ENCODE measurements around the gene PPM1H. TPM values are rescaled to one million over a fixed set of nuclear protein-coding genes. Genes with fewer than 3 reads are reported as not detected.
A peak's percentile ranks its signal among the peaks of the same experiment; 100 is the strongest.

Gene PPM1H
- total and polyA plus RNA-seq, 4 donors: 22.0 to 35.8 (median 26.0) TPM

GRCh38 chr12:62744551-62744950, 190.4 kb downstream of the PPM1H start:
- Histone ChIP-seq H3K4me3 (ENCODE audit: low read depth, low read length) (no peak overlapping the region), H3K27me3 (ENCODE audit: control insufficient read depth, insufficient read depth, low read length) (no peaks in the 10 kb centered on the region), H3K36me3 (ENCODE audit: control insufficient read depth, insufficient read depth, low read length) (no peaks in the 10 kb centered on the region), H3K27ac (ENCODE audit: low read depth, low read length) (no peak overlapping the region), H3K4me1 (ENCODE audit: control insufficient read depth, insufficient read depth, low read length) (no peaks in the 10 kb centered on the region), H3K9me3 (ENCODE audit: control insufficient read depth, insufficient read depth, low read length) (no peaks in the 10 kb centered on the region)
- DNase-seq (ENCODE audit: low read depth in 4 of 6, low spot score in 6 of 6): no peak
- WGBS (ENCODE audit: insufficient coverage): 90% methylated on average over 5 of the region's 5 CpGs

GRCh38 chr12:62739266-62740015, 195.5 kb downstream of the PPM1H start:
- Histone ChIP-seq H3K9me3 (ENCODE audit: control insufficient read depth, insufficient read depth, low read length) (no peaks in the 10 kb centered on the region), H3K27me3 (ENCODE audit: control insufficient read depth, insufficient read depth, low read length) (no peaks in the 10 kb centered on the region), H3K4me3 (ENCODE audit: low read depth, low read length) (no peak overlapping the region), H3K36me3 (ENCODE audit: control insufficient read depth, insufficient read depth, low read length) (no peaks in the 10 kb centered on the region), H3K4me1 (ENCODE audit: control insufficient read depth, insufficient read depth, low read length) (no peaks in the 10 kb centered on the region), H3K27ac (ENCODE audit: low read depth, low read length) (no peak overlapping the region)
- WGBS (ENCODE audit: insufficient coverage): 80% methylated on average over 7 of the region's 9 CpGs
- no peak for DNase-seq (ENCODE audit: low read depth in 4 of 6, low spot score in 6 of 6)

- no peak overlapping the region for H3K27ac ChIP-seq (ENCODE audit: low read depth, low read length)
- no peaks in the 10 kb centered on the region for H3K4me1 ChIP-seq (ENCODE audit: control insufficient read depth, insufficient read depth, low read length)
- peak in 1 of 6 donors; percentile 32 for DNase-seq (ENCODE audit: low read depth in 4 of 6, low spot score in 6 of 6)
- no peak overlapping the region for H3K4me3 ChIP-seq (ENCODE audit: low read depth, low read length)
- H3K36me3 ChIP-seq (ENCODE audit: control insufficient read depth, insufficient read depth, low read length): no peaks in the 10 kb centered on the region
- WGBS (ENCODE audit: insufficient coverage): 63% methylated on average over 1 of the region's 8 CpGs
- H3K9me3 ChIP-seq (ENCODE audit: control insufficient read depth, insufficient read depth, low read length): no peaks in the 10 kb centered on the region
- no peaks in the 10 kb centered on the region for H3K27me3 ChIP-seq (ENCODE audit: control insufficient read depth, insufficient read depth, low read length)
Observed at GRCh38 chr12:62738616-62739015, 196.3 kb downstream of the PPM1H start.

GRCh38 chr12:62738105-62738504, 196.8 kb downstream of the PPM1H start:
- no peaks in the 10 kb centered on the region for H3K27me3 ChIP-seq (ENCODE audit: control insufficient read depth, insufficient read depth, low read length)
- DNase-seq (ENCODE audit: low read depth in 4 of 6, low spot score in 6 of 6): no peak
- no peak overlapping the region for H3K4me3 ChIP-seq (ENCODE audit: low read depth, low read length)
- H3K27ac ChIP-seq (ENCODE audit: low read depth, low read length): no peak overlapping the region
- H3K4me1 ChIP-seq (ENCODE audit: control insufficient read depth, insufficient read depth, low read length): no peaks in the 10 kb centered on the region
- WGBS (ENCODE audit: insufficient coverage): 100% methylated on average over 3 of the region's 3 CpGs
- no peaks in the 10 kb centered on the region for H3K36me3 ChIP-seq (ENCODE audit: control insufficient read depth, insufficient read depth, low read length)
- H3K9me3 ChIP-seq (ENCODE audit: control insufficient read depth, insufficient read depth, low read length): no peaks in the 10 kb centered on the region

DNA sequence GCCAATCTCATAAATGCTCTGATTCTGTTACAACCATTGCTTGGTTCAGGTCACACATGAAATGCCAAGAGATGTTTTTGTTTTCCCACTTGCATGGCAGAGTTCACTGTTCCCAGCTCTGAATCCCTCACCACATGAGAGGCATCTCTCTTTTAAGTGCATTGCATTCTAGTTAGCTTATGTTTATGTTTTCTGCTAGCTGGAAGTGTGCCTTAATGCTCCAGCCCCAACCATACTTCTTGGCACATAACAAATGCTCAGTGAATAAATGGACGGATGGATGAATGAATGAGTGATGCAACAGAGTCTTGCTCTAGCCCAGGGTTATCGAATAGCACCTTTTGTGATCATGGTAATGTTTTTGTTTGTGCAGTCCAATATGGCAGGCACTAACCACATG, 197.3 kb downstream of the PPM1H start:
- WGBS (ENCODE audit: insufficient coverage): 93% methylated on average over 2 of the region's 2 CpGs

GRCh38 chr12:62737188-62737587, 197.8 kb downstream of the PPM1H start:
- DNase-seq (ENCODE audit: low read depth in 4 of 6, low spot score in 6 of 6): peak in 1 of 6 donors; percentile 55
- no peaks in the 10 kb centered on the region for H3K36me3 ChIP-seq (ENCODE audit: control insufficient read depth, insufficient read depth, low read length)
- H3K27ac ChIP-seq (ENCODE audit: low read depth, low read length): no peak overlapping the region
- H3K4me3 ChIP-seq (ENCODE audit: low read depth, low read length): no peak overlapping the region
- H3K9me3 ChIP-seq (ENCODE audit: control insufficient read depth, insufficient read depth, low read length): no peaks in the 10 kb centered on the region
- no peaks in the 10 kb centered on the region for H3K4me1 ChIP-seq (ENCODE audit: control insufficient read depth, insufficient read depth, low read length)
- H3K27me3 ChIP-seq (ENCODE audit: control insufficient read depth, insufficient read depth, low read length): no peaks in the 10 kb centered on the region
- 94% methylated on average over 7 of the region's 11 CpGs for whole genome bisulfite sequencing (ENCODE audit: insufficient coverage)

More for the DNA sequence above, 197.3 kb downstream of the PPM1H start:
- Histone ChIP-seq H3K4me3 (ENCODE audit: low read depth, low read length) (no peak overlapping the region), H3K27ac (ENCODE audit: low read depth, low read length) (no peak overlapping the region), H3K36me3 (ENCODE audit: control insufficient read depth, insufficient read depth, low read length) (no peaks in the 10 kb centered on the region), H3K27me3 (ENCODE audit: control insufficient read depth, insufficient read depth, low read length) (no peaks in the 10 kb centered on the region), H3K4me1 (ENCODE audit: control insufficient read depth, insufficient read depth, low read length) (no peaks in the 10 kb centered on the region), H3K9me3 (ENCODE audit: control insufficient read depth, insufficient read depth, low read length) (no peaks in the 10 kb centered on the region)
- no peak for DNase-seq (ENCODE audit: low read depth in 4 of 6, low spot score in 6 of 6)

- Histone ChIP-seq H3K36me3 (ENCODE audit: control insufficient read depth, insufficient read depth, low read length) (no peaks in the 10 kb centered on the region), H3K27ac (ENCODE audit: low read depth, low read length) (no peak overlapping the region), H3K4me3 (ENCODE audit: low read depth, low read length) (no peak overlapping the region), H3K4me1 (ENCODE audit: control insufficient read depth, insufficient read depth, low read length) (no peaks in the 10 kb centered on the region), H3K27me3 (ENCODE audit: control insufficient read depth, insufficient read depth, low read length) (no peaks in the 10 kb centered on the region), H3K9me3 (ENCODE audit: control insufficient read depth, insufficient read depth, low read length) (no peaks in the 10 kb centered on the region)
- no CpG with 5 or more reads among the region's 2 CpGs for WGBS (ENCODE audit: insufficient coverage)
- DNase-seq (ENCODE audit: low read depth in 4 of 6, low spot score in 6 of 6): no peak
Observed at GRCh38 chr12:62736596-62736995, 198.4 kb downstream of the PPM1H start.

GRCh38 chr12:62732861-62733427, 202.0 kb downstream of the PPM1H start:
- H3K4me3 ChIP-seq (ENCODE audit: low read depth, low read length): no peak overlapping the region
- H3K36me3 ChIP-seq (ENCODE audit: control insufficient read depth, insufficient read depth, low read length): no peaks in the 10 kb centered on the region
- H3K27ac ChIP-seq (ENCODE audit: low read depth, low read length): no peak overlapping the region
- no peaks in the 10 kb centered on the region for H3K4me1 ChIP-seq (ENCODE audit: control insufficient read depth, insufficient read depth, low read length)
- no peaks in the 10 kb centered on the region for H3K27me3 ChIP-seq (ENCODE audit: control insufficient read depth, insufficient read depth, low read length)
- no peak for DNase-seq (ENCODE audit: low read depth in 4 of 6, low spot score in 6 of 6)
- no peaks in the 10 kb centered on the region for H3K9me3 ChIP-seq (ENCODE audit: control insufficient read depth, insufficient read depth, low read length)
- WGBS (ENCODE audit: insufficient coverage): 100% methylated on average over 2 of the region's 8 CpGs

DNA sequence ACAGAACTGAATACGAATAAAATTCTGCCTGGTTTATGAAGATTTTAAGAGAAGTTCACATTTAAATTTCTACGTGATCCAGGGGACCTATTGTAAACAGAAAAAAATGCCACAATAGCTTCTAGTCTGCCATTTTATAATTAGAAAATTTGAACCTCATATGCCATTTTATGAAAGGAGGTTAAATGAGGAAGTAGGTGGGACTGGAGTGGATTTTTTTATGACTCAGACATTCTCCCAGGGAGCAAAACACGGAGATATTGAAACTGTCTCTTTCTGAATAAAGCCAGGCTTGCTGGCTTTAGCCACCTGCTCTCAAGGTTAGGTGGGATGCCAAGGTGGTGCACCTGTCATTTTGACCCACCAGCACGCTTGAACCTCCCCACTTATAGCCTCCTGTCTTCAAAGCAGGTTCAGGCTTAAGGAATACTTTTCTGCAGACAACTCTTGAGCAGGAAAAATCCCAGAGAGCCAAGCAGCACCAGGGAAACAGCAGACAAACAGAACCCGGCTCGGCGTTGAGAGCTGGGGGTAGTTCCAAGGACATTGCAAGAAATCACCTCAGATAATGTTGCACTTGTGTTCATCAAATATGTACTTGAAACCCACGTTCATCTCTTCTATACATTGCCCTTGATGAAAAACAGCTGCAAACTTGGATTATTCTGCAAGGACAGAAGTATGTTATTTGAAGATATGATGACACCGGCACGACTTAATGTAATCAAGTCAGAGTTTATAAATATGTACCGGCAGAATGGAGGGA, 203.7 kb downstream of the PPM1H start:
- H3K4me1 ChIP-seq (ENCODE audit: control insufficient read depth, insufficient read depth, low read length): no peaks in the 10 kb centered on the region
- H3K4me3 ChIP-seq (ENCODE audit: low read depth, low read length): no peak overlapping the region
- WGBS (ENCODE audit: insufficient coverage): 31% methylated on average over 3 of the region's 11 CpGs
- H3K36me3 ChIP-seq (ENCODE audit: control insufficient read depth, insufficient read depth, low read length): no peaks in the 10 kb centered on the region
- no peak for DNase-seq (ENCODE audit: low read depth in 4 of 6, low spot score in 6 of 6)
- no peaks in the 10 kb centered on the region for H3K27me3 ChIP-seq (ENCODE audit: control insufficient read depth, insufficient read depth, low read length)
- H3K27ac ChIP-seq (ENCODE audit: low read depth, low read length): peak overlapping the region; percentile 29
- no peaks in the 10 kb centered on the region for H3K9me3 ChIP-seq (ENCODE audit: control insufficient read depth, insufficient read depth, low read length)
